GM13976 (cell line): ENCODE data around the gene ITPR2.

Experiments
- DNase-seq: peaks from one replicate; pipeline ENCODE4 v3.0.0; 2012; ENCODE audit warnings: low spot score
- in situ Hi-C: fragments of 300-500 bp; cut with MboI; formaldehyde crosslinking; loops from one replicate; pipeline ENCODE4 v1.12.0; 2022; ENCODE audit warnings: low sequenced_read_pairs, mixed read lengths, inconsistent platforms; ENCODE audit not compliant: unreplicated experiment
- TF ChIP-seq, protein P1 (sequence below): IDR thresholded peaks from 2 replicates; pipeline ENCODE4 v1.5.1; 2012; ENCODE audit warnings: borderline replicate concordance, mild to moderate bottlenecking; ENCODE audit not compliant: insufficient read depth; ENCODE audit errors: extremely low read depth, missing control alignments, control extremely low read depth

ITPR2 gene

DNA sequence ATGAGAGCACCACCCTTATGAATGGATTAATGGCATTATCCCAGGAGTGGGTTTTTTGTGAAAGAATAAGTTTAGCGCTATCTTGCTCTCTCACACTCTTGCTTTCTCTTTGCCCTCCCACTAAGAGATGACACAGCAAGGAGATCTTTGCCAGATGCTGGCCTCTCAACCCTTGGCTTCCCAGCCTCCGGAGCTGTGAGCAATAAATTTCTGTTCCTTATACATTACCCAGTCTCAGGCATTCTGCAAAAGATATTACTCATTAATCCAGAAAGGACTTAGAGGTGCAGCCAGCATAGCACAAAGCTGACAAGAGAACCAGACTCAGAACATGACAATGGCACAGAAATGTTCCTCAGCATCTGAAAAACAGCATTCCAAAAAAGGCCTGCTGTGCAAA is 190.6 kb downstream of the ITPR2 start:
- in situ Hi-C loops = no loop called here
- TF ChIP-seq, protein P1, sequence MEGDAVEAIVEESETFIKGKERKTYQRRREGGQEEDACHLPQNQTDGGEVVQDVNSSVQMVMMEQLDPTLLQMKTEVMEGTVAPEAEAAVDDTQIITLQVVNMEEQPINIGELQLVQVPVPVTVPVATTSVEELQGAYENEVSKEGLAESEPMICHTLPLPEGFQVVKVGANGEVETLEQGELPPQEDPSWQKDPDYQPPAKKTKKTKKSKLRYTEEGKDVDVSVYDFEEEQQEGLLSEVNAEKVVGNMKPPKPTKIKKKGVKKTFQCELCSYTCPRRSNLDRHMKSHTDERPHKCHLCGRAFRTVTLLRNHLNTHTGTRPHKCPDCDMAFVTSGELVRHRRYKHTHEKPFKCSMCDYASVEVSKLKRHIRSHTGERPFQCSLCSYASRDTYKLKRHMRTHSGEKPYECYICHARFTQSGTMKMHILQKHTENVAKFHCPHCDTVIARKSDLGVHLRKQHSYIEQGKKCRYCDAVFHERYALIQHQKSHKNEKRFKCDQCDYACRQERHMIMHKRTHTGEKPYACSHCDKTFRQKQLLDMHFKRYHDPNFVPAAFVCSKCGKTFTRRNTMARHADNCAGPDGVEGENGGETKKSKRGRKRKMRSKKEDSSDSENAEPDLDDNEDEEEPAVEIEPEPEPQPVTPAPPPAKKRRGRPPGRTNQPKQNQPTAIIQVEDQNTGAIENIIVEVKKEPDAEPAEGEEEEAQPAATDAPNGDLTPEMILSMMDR = no peak
- DNase-seq = no peak

DNA sequence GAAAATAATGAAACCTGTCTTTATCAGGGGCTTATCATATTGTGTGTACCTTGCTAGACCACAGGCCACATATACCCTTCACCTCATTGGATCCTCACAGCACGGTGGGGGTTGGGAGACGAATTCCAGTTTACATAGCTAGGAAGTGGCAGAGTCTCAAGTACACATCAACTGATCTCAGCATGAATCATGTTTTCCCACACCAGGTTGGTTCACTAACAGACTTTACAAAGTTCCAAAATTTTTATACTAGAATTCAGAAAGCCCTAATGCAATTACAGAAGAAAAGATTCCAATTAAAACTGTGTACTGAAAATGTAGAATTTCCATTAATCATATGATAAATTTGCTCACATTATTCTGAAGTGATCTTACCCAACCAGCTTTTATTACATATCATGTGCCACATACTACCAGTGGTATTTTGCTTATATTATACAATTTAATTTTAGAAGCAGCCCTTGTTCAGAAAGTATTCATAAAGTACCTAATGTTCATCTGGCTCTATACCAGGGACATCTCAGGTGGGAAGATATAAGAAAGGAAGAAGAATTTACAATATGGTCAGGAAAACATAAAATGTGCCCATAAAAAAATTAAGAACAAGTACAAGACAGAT is 196.2 kb downstream of the ITPR2 start:
- no peak for DNase-seq
- in situ Hi-C loops = no loop called here
- TF ChIP-seq, protein P1 = no peak

DNA sequence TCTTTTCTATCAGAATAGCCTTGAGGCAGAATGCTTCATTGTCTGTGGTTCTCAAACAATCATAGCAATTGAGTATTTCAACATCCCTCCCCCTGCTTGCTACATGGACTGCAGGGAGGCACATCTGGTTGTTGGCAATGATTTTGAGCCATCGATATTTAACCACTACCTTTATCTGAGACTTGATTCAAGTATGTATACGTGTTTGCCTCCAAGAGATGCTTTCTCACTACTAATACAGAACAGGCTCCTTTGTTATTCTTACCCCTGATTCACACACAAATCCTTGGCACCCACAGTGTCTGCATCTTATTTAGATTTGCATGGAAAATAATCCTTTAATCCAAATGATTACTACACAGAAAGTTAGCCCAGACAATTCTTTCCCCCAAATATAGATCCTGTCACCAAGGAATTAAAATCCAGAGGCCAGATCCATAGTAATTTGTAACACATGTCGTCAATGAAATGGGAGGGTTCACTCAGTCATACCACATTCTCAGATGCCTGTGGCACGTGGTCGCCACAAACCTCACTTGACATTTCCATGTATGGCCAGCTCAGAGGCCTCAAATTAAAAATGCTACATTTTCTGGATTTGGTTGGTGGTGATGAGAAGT is 199.3 kb downstream of the ITPR2 start:
- in situ Hi-C loops = no loop called here
- no peak for DNase-seq
- TF ChIP-seq, protein P1 = no peak

DNA sequence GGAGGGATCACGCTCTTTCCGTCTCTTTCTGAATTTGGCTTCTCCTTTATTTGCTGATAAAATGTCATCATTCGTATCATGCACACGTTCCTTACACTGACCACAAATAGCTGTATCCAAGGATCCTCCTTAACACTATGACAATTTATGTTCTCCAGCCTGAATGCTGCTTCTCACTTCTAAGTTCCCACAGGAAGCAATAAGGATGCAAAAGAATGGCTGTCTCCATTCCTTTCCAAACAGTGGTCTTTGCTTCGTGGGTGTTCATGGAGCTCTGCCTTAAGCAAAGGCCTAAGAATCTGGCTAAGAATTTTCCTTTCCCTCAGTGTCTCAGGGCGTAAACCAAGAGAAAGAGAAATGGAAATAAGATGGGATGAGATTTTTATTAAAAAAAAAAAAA is 200.2 kb downstream of the ITPR2 start:
- DNase-seq = no peak
- in situ Hi-C loops = no loop called here
- TF ChIP-seq, protein P1 = no peak

DNA sequence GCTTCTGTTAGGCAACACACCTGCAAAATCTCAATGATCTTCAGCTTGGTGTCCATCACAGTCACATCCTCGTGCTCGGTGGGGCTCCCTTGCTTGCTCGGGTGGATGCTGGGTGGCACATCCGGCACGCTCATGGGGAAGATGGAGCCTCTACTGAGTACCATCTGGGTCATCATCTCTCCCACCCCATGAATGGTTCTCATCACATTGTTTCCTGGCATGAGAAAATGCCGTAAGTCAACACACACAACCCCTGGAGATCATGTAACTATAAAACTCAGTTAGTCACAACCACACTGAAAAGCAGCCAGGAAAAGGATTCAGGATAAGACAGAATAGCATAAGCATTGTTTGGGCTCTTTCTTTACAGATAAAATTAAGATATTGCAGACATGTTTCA is 201.1 kb downstream of the ITPR2 start:
- in situ Hi-C loops = no loop called here
- no peak for DNase-seq
- TF ChIP-seq, protein P1 = no peak

DNA sequence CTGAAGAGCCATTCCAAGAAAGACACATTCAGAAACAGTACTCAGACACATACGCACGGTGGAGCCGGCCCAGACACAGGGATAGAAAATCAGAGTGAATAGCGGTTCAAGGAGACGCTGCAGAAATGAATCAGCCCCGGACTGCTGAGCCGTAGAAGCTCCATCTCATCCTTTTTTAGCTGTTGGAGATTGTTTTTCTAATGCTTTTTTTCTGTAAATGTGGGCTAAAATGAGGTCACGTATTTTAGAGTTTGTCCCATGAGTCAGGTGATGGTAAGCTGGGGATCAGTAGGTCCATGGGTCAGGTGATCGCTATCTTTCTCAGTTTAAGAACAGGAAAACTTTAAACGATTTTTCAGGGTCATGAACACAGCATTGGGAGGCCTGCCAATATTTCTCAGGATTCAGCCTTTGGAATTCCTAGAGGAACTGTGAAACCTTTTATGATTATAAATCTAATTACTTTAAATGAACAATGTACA is 202.4 kb downstream of the ITPR2 start:
- in situ Hi-C loops = no loop called here
- DNase-seq = no peak
- TF ChIP-seq, protein P1 = no peak
